ENCODE results near the gene NPC1. TPM values are rescaled to one million over a fixed set of nuclear protein-coding genes. Genes with fewer than 3 reads are reported as not detected.

Gene NPC1
- total RNA-seq, 2 donors from 2014 or later: 43.6 to 44.9 TPM

- Mint-ChIP-seq H3K4me1 (peaks cover 21% of the 10 kb centered on the region), H3K4me3 (peak within 1 kb of the TSS; percentile 76), H3K27ac (peak within 1 kb of the TSS; percentile 75), H3K27me3 (ENCODE audit: insufficient read depth) (peaks cover 30% of the 10 kb centered on the region), H3K9me3 (no peaks in the 10 kb centered on the region), H3K36me3 (ENCODE audit: low read depth) (peaks cover 10% of the 10 kb centered on the region)
- WGBS, 2 experiments (ENCODE audit: insufficient coverage in 1 of 2, insufficient read length in 1 of 2): 0% methylated on average over 31 to 110 of the region's 110 CpGs
- peaks cover 16% of the 10 kb centered on the region for H3K27me3 ChIP-seq (ENCODE audit: control insufficient read depth, insufficient read depth, low read length, poor library complexity, severe bottlenecking)
- H3K9me3 ChIP-seq (ENCODE audit: control insufficient read depth, low read length): no peaks in the 10 kb centered on the region
- H3K4me1 ChIP-seq (ENCODE audit: control insufficient read depth, insufficient read depth, low read length): no peaks in the 10 kb centered on the region
- peak within 1 kb of the TSS; percentile 82 for H3K27ac ChIP-seq (ENCODE audit: low read depth, low read length)
- H3K36me3 ChIP-seq (ENCODE audit: control insufficient read depth, insufficient read depth, low read length): no peaks in the 10 kb centered on the region
- TF ChIP-seq CTCF (conservative IDR thresholded peaks at IDR 0.05): peak; percentile 54
- H3K4me3 ChIP-seq (ENCODE audit: low read length): peak within 1 kb of the TSS; percentile 82
- peak within 1 kb of the TSS; percentile 71 for H3K9ac ChIP-seq (ENCODE audit: extremely low read depth, low read length, poor library complexity, severe bottlenecking)
- DNase-seq: peak; percentile 97
These were observed 83.0 kb downstream of the NPC1 start, which contains the start of gene RMC1 for GRCh38 chr18:23503038-23503962. Gene RMC1 (plus strand): TSS chr18:23503511. CDS start chr18:23503619, 108 bp downstream.

- Histone ChIP-seq H3K9ac (ENCODE audit: extremely low read depth, low read length, poor library complexity, severe bottlenecking) (peak overlapping the region; percentile 71), H3K9me3 (ENCODE audit: control insufficient read depth, low read length) (no peaks in the 10 kb centered on the region), H3K27ac (ENCODE audit: low read depth, low read length) (peak overlapping the region; percentile 82), H3K4me3 (ENCODE audit: low read length) (peak overlapping the region; percentile 82), H3K27me3 (ENCODE audit: control insufficient read depth, insufficient read depth, low read length, poor library complexity, severe bottlenecking) (peaks cover 16% of the 10 kb centered on the region), H3K36me3 (ENCODE audit: control insufficient read depth, insufficient read depth, low read length) (no peaks in the 10 kb centered on the region), H3K4me1 (ENCODE audit: control insufficient read depth, insufficient read depth, low read length) (no peaks in the 10 kb centered on the region)
- Mint-ChIP-seq H3K27ac (no peak overlapping the region), H3K4me3 (peak overlapping the region; percentile 76), H3K27me3 (ENCODE audit: insufficient read depth) (peaks cover 30% of the 10 kb centered on the region), H3K36me3 (ENCODE audit: low read depth) (peaks cover 10% of the 10 kb centered on the region), H3K4me1 (peaks cover 14% of the 10 kb centered on the region), H3K9me3 (no peaks in the 10 kb centered on the region)
- DNase-seq: no peak
- TF ChIP-seq CTCF (conservative IDR thresholded peaks at IDR 0.05): no peak
- WGBS, 2 experiments (ENCODE audit: insufficient coverage in 1 of 2, insufficient read length in 1 of 2): 27 to 34% methylated on average over 3 to 6 of the region's 6 CpGs
These were observed 83.7 kb downstream of the NPC1 start for GRCh38 chr18:23502516-23503037.

GRCh38 chr18:23501626-23502025 is 84.7 kb downstream of the NPC1 start:
- H3K9me3 Mint-ChIP-seq: no peaks in the 10 kb centered on the region
- Histone ChIP-seq H3K4me1 (ENCODE audit: control insufficient read depth, insufficient read depth, low read length) (no peaks in the 10 kb centered on the region), H3K36me3 (ENCODE audit: control insufficient read depth, insufficient read depth, low read length) (no peaks in the 10 kb centered on the region), H3K27me3 (ENCODE audit: control insufficient read depth, insufficient read depth, low read length, poor library complexity, severe bottlenecking) (peaks cover 16% of the 10 kb centered on the region), H3K27ac (ENCODE audit: low read depth, low read length) (no peak overlapping the region), H3K9me3 (ENCODE audit: control insufficient read depth, low read length) (no peaks in the 10 kb centered on the region), H3K4me3 (ENCODE audit: low read length) (no peak overlapping the region), H3K9ac (ENCODE audit: extremely low read depth, low read length, poor library complexity, severe bottlenecking) (no peak overlapping the region)
- WGBS, 2 experiments (ENCODE audit: insufficient coverage in 1 of 2, insufficient read length in 1 of 2): 92 to 100% methylated on average over 1 to 6 of the region's 6 CpGs
- peaks cover 14% of the 10 kb centered on the region for H3K4me1 Mint-ChIP-seq
- peaks cover 30% of the 10 kb centered on the region for H3K27me3 Mint-ChIP-seq (ENCODE audit: insufficient read depth)
- no peak for DNase-seq
- no peak overlapping the region for H3K27ac Mint-ChIP-seq
- H3K36me3 Mint-ChIP-seq (ENCODE audit: low read depth): peaks cover 7% of the 10 kb centered on the region
- H3K4me3 Mint-ChIP-seq: no peak overlapping the region
- TF ChIP-seq CTCF (conservative IDR thresholded peaks at IDR 0.05): no peak

All from endodermal cell (in vitro differentiated cells).